K562 (cell line): ENCODE results near the gene MPDU1. TPM values are rescaled to one million over a fixed set of nuclear protein-coding genes. Genes with fewer than 3 reads are reported as not detected.

Source experiments
- C11orf30 ChIP-seq: fragments of 450-650 bp; IDR thresholded peaks from 2 replicates; pipeline ENCODE4 v1.6.1; 2016; ENCODE audit warnings: low read depth, mild to moderate bottlenecking
- CREBBP ChIP-seq: IDR thresholded peaks from one replicate; pipeline ENCODE4 v1.6.1; 2012; ENCODE audit warnings: low read depth, mild to moderate bottlenecking, control low read depth, inconsistent platforms, low read length
- FOSL1 ChIP-seq: fragments of 200-800 bp; sonication (Bioruptor generic); conservative IDR thresholded peaks from 2 replicates; pipeline ENCODE4 v1.6.1; 2016; ENCODE audit warnings: missing genetic modification characterization, missing compliant biosample characterization
- GTF2A2 ChIP-seq: IDR thresholded peaks from 2 replicates; pipeline ENCODE4 v1.6.1; 2016; ENCODE audit warnings: mild to moderate bottlenecking, missing genetic modification characterization, missing compliant biosample characterization
- ILF3 ChIP-seq: fragments of 450-650 bp; IDR thresholded peaks from 2 replicates; pipeline ENCODE4 v1.6.1; 2018; ENCODE audit warnings: antibody characterized with exemption, mild to moderate bottlenecking, moderate library complexity, borderline replicate concordance
- MEF2D ChIP-seq: conservative IDR thresholded peaks from 2 replicates; pipeline ENCODE4 v1.6.1; 2016; ENCODE audit warnings: low read depth, missing genetic modification characterization, missing compliant biosample characterization
- NFE2 ChIP-seq: IDR thresholded peaks from 2 replicates; pipeline ENCODE4 v1.6.1; 2014; ENCODE audit warnings: antibody characterized with exemption, low read depth
- NR4A1 ChIP-seq, 2 experiments: fragments of 250-450 bp in 1 of 2; fragments of 450-650 bp in 1 of 2; sonication (Bioruptor Pico) in 1 of 2; IDR thresholded peaks; 2 replicates each; pipeline versions ENCODE4 v1.4.0 to v1.6.1; 2016 to 2020; ENCODE audit warnings: mild to moderate bottlenecking in 2 of 2, missing compliant biosample characterization in 1 of 2, missing genetic modification characterization in 1 of 2, moderate library complexity in 1 of 2
- PKNOX1 ChIP-seq: fragments of 450-650 bp; IDR thresholded peaks from 2 replicates; pipeline ENCODE4 v1.6.1; 2016
- POLR2G ChIP-seq: fragments of 200-400 bp; formaldehyde crosslinking; IDR thresholded peaks from 2 replicates; pipeline ENCODE4 v1.6.1; 2017; ENCODE audit warnings: low read depth, mild to moderate bottlenecking, antibody characterized with exemption, low read length, moderate library complexity
- SMARCE1 ChIP-seq: fragments of 450-650 bp; IDR thresholded peaks from 2 replicates; pipeline ENCODE4 v1.7.1; 2016; ENCODE audit warnings: mild to moderate bottlenecking
- ZBTB1 ChIP-seq: sonication (generic); formaldehyde crosslinking; IDR thresholded peaks from 2 replicates; pipeline ENCODE4 v1.8.1; 2023; ENCODE audit warnings: missing genetic modification reagents, low read depth, mild to moderate bottlenecking, borderline replicate concordance
- ZNF699 ChIP-seq: fragments of 250-450 bp; sonication (Bioruptor Pico); IDR thresholded peaks from 2 replicates; pipeline ENCODE4 v1.8.0; 2021; ENCODE audit warnings: mild to moderate bottlenecking, moderate library complexity; ENCODE audit not compliant: insufficient replicate concordance
- ZSCAN29 ChIP-seq: fragments of 450-650 bp; IDR thresholded peaks from 2 replicates; pipeline ENCODE4 v1.6.1; 2017
- polyA plus RNA-seq, 8 experiments: library from polyadenylated mRNA; depleted of rRNA in 4 of 8; stranded (reverse) in 5 of 8; unstranded in 3 of 8; fragments of >200 nt; fragmentation: Nextera tagmentation in 2 of 8; fragmentation: Illumina TruSeq in 1 of 8; extraction: Ambion mirVana in 2 of 8; extraction: Trizol in 1 of 8; gene quantifications; 2 replicates each; pipeline versions ENCODE4 v1.2.1 to v1.2.3, GENCODE V29; 2011 to 2014; ENCODE audit warnings: inconsistent platforms in 1 of 8, missing spikeins in 1 of 8
- total RNA-seq, 7 experiments: library from RNA; depleted of rRNA in 6 of 7; stranded (reverse); fragments of >200 nt in 6 of 7; fragmentation: Illumina TruSeq in 2 of 7; extraction: Trizol in 2 of 7; gene quantifications; 2 replicates each; pipeline versions ENCODE4 v1.2.1 to v1.2.3, GENCODE V29; 2011 to 2021; ENCODE audit warnings: low replicate concordance in 1 of 7
- TF ChIP-seq, protein P1 (sequence below): sonication (generic); formaldehyde crosslinking; IDR thresholded peaks from 2 replicates; pipeline ENCODE4 v1.8.1; 2023; ENCODE audit warnings: mild to moderate bottlenecking, missing genetic modification reagents
- TF ChIP-seq, protein P2 (sequence below): fragments of 450-650 bp; IDR thresholded peaks from 2 replicates; pipeline ENCODE4 v1.6.1; 2016; ENCODE audit warnings: borderline replicate concordance
- TF ChIP-seq, protein P3 (sequence below), 2 experiments: fragments of 200-800 bp in 1 of 2; sonication (Bioruptor generic) in 1 of 2; sonication (generic) in 1 of 2; formaldehyde crosslinking in 1 of 2; IDR thresholded peaks in 1 of 2; conservative IDR thresholded peaks in 1 of 2; 2 replicates each; pipeline versions ENCODE4 v1.5.0 to v1.6.1; 2016 to 2020; ENCODE audit warnings: missing compliant biosample characterization in 1 of 2, missing genetic modification characterization in 1 of 2, missing genetic modification reagents in 1 of 2
- TF ChIP-seq, protein P4 (sequence below): fragments of 200-800 bp; sonication (Bioruptor generic); IDR thresholded peaks from 2 replicates; pipeline ENCODE4 v1.6.1; 2017; ENCODE audit warnings: missing genetic modification characterization, missing compliant biosample characterization

The MPDU1 gene
- total and polyA plus RNA-seq, 9 of the 15 experiments (the other 6 are each of a cell fraction or from before 2014, with no cell fraction given) = 4.9 to 179 (median 77.1) TPM

DNA sequence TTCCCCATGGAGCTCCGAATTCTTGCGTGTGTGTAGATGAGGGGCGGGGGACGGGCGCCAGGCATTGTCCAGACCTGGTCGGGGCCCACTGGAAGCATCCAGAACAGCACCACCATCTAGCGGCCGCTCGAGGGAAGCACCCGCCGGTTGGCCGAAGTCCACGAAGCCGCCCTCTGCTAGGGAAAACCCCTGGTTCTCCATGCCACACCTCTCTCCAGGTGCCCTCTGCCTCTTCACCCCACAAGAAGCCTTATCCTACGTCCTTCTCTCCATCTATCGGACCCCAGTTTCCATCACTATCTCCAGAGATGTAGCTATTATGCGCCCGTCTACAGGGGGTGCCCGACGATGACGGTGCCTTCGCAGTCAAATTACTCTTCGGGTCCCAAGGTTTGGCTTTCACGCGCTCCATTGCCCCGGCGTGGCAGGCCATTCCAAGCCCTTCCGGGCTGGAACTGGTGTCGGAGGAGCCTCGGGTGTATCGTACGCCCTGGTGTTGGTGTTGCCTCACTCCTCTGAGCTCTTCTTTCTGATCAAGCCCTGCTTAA lies 22.6 kb upstream of the MPDU1 start (continued):
- TF ChIP-seq, protein P1, sequence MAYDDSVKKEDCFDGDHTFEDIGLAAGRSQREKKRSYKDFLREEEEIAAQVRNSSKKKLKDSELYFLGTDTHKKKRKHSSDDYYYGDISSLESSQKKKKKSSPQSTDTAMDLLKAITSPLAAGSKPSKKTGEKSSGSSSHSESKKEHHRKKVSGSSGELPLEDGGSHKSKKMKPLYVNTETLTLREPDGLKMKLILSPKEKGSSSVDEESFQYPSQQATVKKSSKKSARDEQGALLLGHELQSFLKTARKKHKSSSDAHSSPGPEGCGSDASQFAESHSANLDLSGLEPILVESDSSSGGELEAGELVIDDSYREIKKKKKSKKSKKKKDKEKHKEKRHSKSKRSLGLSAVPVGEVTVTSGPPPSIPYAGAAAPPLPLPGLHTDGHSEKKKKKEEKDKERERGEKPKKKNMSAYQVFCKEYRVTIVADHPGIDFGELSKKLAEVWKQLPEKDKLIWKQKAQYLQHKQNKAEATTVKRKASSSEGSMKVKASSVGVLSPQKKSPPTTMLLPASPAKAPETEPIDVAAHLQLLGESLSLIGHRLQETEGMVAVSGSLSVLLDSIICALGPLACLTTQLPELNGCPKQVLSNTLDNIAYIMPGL (CRISPR knock-in tag) = peak; percentile 56; the same call in 1 of the 2 replicates
- TF ChIP-seq, protein P2, sequence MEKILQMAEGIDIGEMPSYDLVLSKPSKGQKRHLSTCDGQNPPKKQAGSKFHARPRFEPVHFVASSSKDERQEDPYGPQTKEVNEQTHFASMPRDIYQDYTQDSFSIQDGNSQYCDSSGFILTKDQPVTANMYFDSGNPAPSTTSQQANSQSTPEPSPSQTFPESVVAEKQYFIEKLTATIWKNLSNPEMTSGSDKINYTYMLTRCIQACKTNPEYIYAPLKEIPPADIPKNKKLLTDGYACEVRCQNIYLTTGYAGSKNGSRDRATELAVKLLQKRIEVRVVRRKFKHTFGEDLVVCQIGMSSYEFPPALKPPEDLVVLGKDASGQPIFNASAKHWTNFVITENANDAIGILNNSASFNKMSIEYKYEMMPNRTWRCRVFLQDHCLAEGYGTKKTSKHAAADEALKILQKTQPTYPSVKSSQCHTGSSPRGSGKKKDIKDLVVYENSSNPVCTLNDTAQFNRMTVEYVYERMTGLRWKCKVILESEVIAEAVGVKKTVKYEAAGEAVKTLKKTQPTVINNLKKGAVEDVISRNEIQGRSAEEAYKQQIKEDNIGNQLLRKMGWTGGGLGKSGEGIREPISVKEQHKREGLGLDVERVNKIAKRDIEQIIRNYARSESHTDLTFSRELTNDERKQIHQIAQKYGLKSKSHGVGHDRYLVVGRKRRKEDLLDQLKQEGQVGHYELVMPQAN = peak; percentile 75; the same call in 1 of the 2 replicates
- TF ChIP-seq ZSCAN29 (0 out of 2 replicates have a peak, but pooled peaks have one; percentile 19), POLR2G (no peak), NFE2 (no peak), SMARCE1 (0 out of 2 replicates have a peak, but pooled peaks have one; percentile 19), ZBTB1 (CRISPR knock-in tag) (no peak), MEF2D (tag) (no peak), NR4A1 (CRISPR knock-in tag; IDR thresholded peaks at IDR 0.05) (no peak), NR4A1 (tag; IDR thresholded peaks at IDR 0.05) (no peak), GTF2A2 (tag) (no peak), ILF3 (no peak), ZNF699 (CRISPR knock-in tag) (no peak), PKNOX1 (no peak), C11orf30 (peak; percentile 50; the same call in 1 of the 2 replicates), FOSL1 (tag) (no peak), CREBBP (no peak)
- TF ChIP-seq, protein P3, sequence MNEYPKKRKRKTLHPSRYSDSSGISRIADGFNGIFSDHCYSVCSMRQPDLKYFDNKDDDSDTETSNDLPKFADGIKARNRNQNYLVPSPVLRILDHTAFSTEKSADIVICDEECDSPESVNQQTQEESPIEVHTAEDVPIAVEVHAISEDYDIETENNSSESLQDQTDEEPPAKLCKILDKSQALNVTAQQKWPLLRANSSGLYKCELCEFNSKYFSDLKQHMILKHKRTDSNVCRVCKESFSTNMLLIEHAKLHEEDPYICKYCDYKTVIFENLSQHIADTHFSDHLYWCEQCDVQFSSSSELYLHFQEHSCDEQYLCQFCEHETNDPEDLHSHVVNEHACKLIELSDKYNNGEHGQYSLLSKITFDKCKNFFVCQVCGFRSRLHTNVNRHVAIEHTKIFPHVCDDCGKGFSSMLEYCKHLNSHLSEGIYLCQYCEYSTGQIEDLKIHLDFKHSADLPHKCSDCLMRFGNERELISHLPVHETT (CRISPR knock-in tag; conservative IDR thresholded peaks at IDR 0.05 in 1 of 2, IDR thresholded peaks at IDR 0.05 in 1 of 2) = no peak
- TF ChIP-seq, protein P4, sequence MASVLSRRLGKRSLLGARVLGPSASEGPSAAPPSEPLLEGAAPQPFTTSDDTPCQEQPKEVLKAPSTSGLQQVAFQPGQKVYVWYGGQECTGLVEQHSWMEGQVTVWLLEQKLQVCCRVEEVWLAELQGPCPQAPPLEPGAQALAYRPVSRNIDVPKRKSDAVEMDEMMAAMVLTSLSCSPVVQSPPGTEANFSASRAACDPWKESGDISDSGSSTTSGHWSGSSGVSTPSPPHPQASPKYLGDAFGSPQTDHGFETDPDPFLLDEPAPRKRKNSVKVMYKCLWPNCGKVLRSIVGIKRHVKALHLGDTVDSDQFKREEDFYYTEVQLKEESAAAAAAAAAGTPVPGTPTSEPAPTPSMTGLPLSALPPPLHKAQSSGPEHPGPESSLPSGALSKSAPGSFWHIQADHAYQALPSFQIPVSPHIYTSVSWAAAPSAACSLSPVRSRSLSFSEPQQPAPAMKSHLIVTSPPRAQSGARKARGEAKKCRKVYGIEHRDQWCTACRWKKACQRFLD = no peak
